ENCODE measurements around the gene ABHD8.
"Not testable (repeated sequence)": the region's sequence is repeated elsewhere in the genome, so short reads cannot be mapped to it uniquely, and the experiment has no call there.

Gene ABHD8

GRCh38 chr19:17304386-17305215 is 1.4 kb upstream of the ABHD8 start:
- Histone ChIP-seq H3K27ac (ENCODE audit: low read depth, low read length) (no peak overlapping the region), H3K27me3 (ENCODE audit: insufficient read depth, low read length) (no peaks in the 10 kb centered on the region), H3K4me3 (ENCODE audit: low read depth, low read length) (no peak overlapping the region), H3K36me3 (ENCODE audit: insufficient read depth, low read length) (no peaks in the 10 kb centered on the region), H3K4me1 (ENCODE audit: control insufficient read depth, insufficient read depth, low read length, unreplicated experiment) (peaks cover 20% of the 10 kb centered on the region), H2AFZ (ENCODE audit: low read length, unreplicated experiment) (no peak overlapping the region), H3K79me2 (ENCODE audit: control insufficient read depth, insufficient read depth, low read length, unreplicated experiment) (peaks cover 3% of the 10 kb centered on the region)

GRCh38 chr19:17303940-17304267 is 679 bp upstream of the ABHD8 start:
- Histone ChIP-seq H3K36me3 (ENCODE audit: insufficient read depth, low read length) (no peaks in the 10 kb centered on the region), H3K4me1 (ENCODE audit: control insufficient read depth, insufficient read depth, low read length, unreplicated experiment) (peaks cover 20% of the 10 kb centered on the region), H2AFZ (ENCODE audit: low read length, unreplicated experiment) (peak overlapping the region; percentile 42), H3K79me2 (ENCODE audit: control insufficient read depth, insufficient read depth, low read length, unreplicated experiment) (peaks cover 2% of the 10 kb centered on the region), H3K4me3 (ENCODE audit: low read depth, low read length) (no peak overlapping the region), H3K27me3 (ENCODE audit: insufficient read depth, low read length) (no peaks in the 10 kb centered on the region), H3K27ac (ENCODE audit: low read depth, low read length) (no peak overlapping the region)

GRCh38 chr19:17302391-17303166 is 646 bp downstream of the ABHD8 start:
- Histone ChIP-seq H3K27ac (ENCODE audit: low read depth, low read length) (no peak overlapping the region), H3K4me1 (ENCODE audit: control insufficient read depth, insufficient read depth, low read length, unreplicated experiment) (peaks cover 20% of the 10 kb centered on the region), H3K79me2 (ENCODE audit: control insufficient read depth, insufficient read depth, low read length, unreplicated experiment) (peaks cover under 1% of the 10 kb centered on the region), H3K27me3 (ENCODE audit: insufficient read depth, low read length) (no peaks in the 10 kb centered on the region), H3K4me3 (ENCODE audit: low read depth, low read length) (peak overlapping the region; percentile 89), H3K36me3 (ENCODE audit: insufficient read depth, low read length) (no peaks in the 10 kb centered on the region), H2AFZ (ENCODE audit: low read length, unreplicated experiment) (no peak overlapping the region)

- H3K79me2 ChIP-seq (ENCODE audit: control insufficient read depth, insufficient read depth, low read length, unreplicated experiment) = no peaks in the 10 kb centered on the region
- peaks cover 16% of the 10 kb centered on the region for H3K4me1 ChIP-seq (ENCODE audit: control insufficient read depth, insufficient read depth, low read length, unreplicated experiment)
- no peak overlapping the region for H2AFZ ChIP-seq (ENCODE audit: low read length, unreplicated experiment)
- no peaks in the 10 kb centered on the region for H3K27me3 ChIP-seq (ENCODE audit: insufficient read depth, low read length)
- H3K27ac ChIP-seq (ENCODE audit: low read depth, low read length) = no peak overlapping the region
- H3K36me3 ChIP-seq (ENCODE audit: insufficient read depth, low read length) = no peaks in the 10 kb centered on the region
- H3K4me3 ChIP-seq (ENCODE audit: low read depth, low read length) = no peak overlapping the region
Observed at GRCh38 chr19:17300992-17301619, 2.1 kb downstream of the ABHD8 start.

- Histone ChIP-seq H3K4me1 (ENCODE audit: control insufficient read depth, insufficient read depth, low read length, unreplicated experiment) (no peaks in the 10 kb centered on the region), H3K36me3 (ENCODE audit: insufficient read depth, low read length) (peaks cover 4% of the 10 kb centered on the region; the same call in 1 of the 2 replicates), H3K27me3 (ENCODE audit: insufficient read depth, low read length) (no peaks in the 10 kb centered on the region), H3K79me2 (ENCODE audit: control insufficient read depth, insufficient read depth, low read length, unreplicated experiment) (no peaks in the 10 kb centered on the region), H3K27ac (ENCODE audit: low read depth, low read length) (no peak overlapping the region), H2AFZ (ENCODE audit: low read length, unreplicated experiment) (no peak overlapping the region), H3K4me3 (ENCODE audit: low read depth, low read length) (no peak overlapping the region)
Observed at GRCh38 chr19:17296976-17297375, 6.2 kb downstream of the ABHD8 start.

- H3K27ac ChIP-seq (ENCODE audit: low read depth, low read length) = 0 out of 2 replicates have a peak overlapping the region, but pooled peaks have one; percentile 16
- H3K79me2 ChIP-seq (ENCODE audit: control insufficient read depth, insufficient read depth, low read length, unreplicated experiment) = no peaks in the 10 kb centered on the region
- peaks cover 4% of the 10 kb centered on the region; the same call in 1 of the 2 replicates for H3K36me3 ChIP-seq (ENCODE audit: insufficient read depth, low read length)
- H2AFZ ChIP-seq (ENCODE audit: low read length, unreplicated experiment) = no peak overlapping the region
- no peaks in the 10 kb centered on the region for H3K4me1 ChIP-seq (ENCODE audit: control insufficient read depth, insufficient read depth, low read length, unreplicated experiment)
- H3K4me3 ChIP-seq (ENCODE audit: low read depth, low read length) = no peak overlapping the region
- H3K27me3 ChIP-seq (ENCODE audit: insufficient read depth, low read length) = no peaks in the 10 kb centered on the region
Observed at GRCh38 chr19:17296273-17296672, 7.0 kb downstream of the ABHD8 start.

- H3K27me3 ChIP-seq (ENCODE audit: insufficient read depth, low read length); H2AFZ ChIP-seq (ENCODE audit: low read length, unreplicated experiment); H3K79me2 ChIP-seq (ENCODE audit: control insufficient read depth, insufficient read depth, low read length, unreplicated experiment); H3K36me3 ChIP-seq (ENCODE audit: insufficient read depth, low read length); H3K4me3 ChIP-seq (ENCODE audit: low read depth, low read length); H3K27ac ChIP-seq (ENCODE audit: low read depth, low read length); H3K4me1 ChIP-seq (ENCODE audit: control insufficient read depth, insufficient read depth, low read length, unreplicated experiment): not testable (repeated sequence)
Observed at GRCh38 chr19:17295551-17295950, 7.7 kb downstream of the ABHD8 start.

GRCh38 chr19:17294051-17294891 is 9.0 kb downstream of the ABHD8 start:
- no peak overlapping the region for H3K27ac ChIP-seq (ENCODE audit: low read depth, low read length)

GRCh38 chr19:17293605-17294004 is 9.6 kb downstream of the ABHD8 start:
- no peaks in the 10 kb centered on the region for H3K4me1 ChIP-seq (ENCODE audit: control insufficient read depth, insufficient read depth, low read length, unreplicated experiment)
- peaks cover 4% of the 10 kb centered on the region; the same call in 1 of the 2 replicates for H3K36me3 ChIP-seq (ENCODE audit: insufficient read depth, low read length)
- H3K79me2 ChIP-seq (ENCODE audit: control insufficient read depth, insufficient read depth, low read length, unreplicated experiment) = no peaks in the 10 kb centered on the region
- H3K27me3 ChIP-seq (ENCODE audit: insufficient read depth, low read length) = no peaks in the 10 kb centered on the region
- H3K27ac ChIP-seq (ENCODE audit: low read depth, low read length) = no peak overlapping the region
- H3K4me3 ChIP-seq (ENCODE audit: low read depth, low read length) = no peak overlapping the region
- H2AFZ ChIP-seq (ENCODE audit: low read length, unreplicated experiment) = no peak overlapping the region

More at GRCh38 chr19:17294051-17294891, 9.0 kb downstream of the ABHD8 start:
- Histone ChIP-seq H3K36me3 (ENCODE audit: insufficient read depth, low read length) (peaks cover 4% of the 10 kb centered on the region; the same call in 1 of the 2 replicates), H3K4me1 (ENCODE audit: control insufficient read depth, insufficient read depth, low read length, unreplicated experiment) (no peaks in the 10 kb centered on the region), H3K27me3 (ENCODE audit: insufficient read depth, low read length) (no peaks in the 10 kb centered on the region), H3K4me3 (ENCODE audit: low read depth, low read length) (no peak overlapping the region), H3K79me2 (ENCODE audit: control insufficient read depth, insufficient read depth, low read length, unreplicated experiment) (no peaks in the 10 kb centered on the region), H2AFZ (ENCODE audit: low read length, unreplicated experiment) (no peak overlapping the region)

Measured in ACC112 (cell line).